RWPE2 (cell line): ENCODE results near the gene CTDP1.

Experiments used
- ATAC-seq: fragments of 200-7000 bp; cut with Tn5 transposase; 3 replicates; pipeline ENCODE4 v1.9.1; 2021; ENCODE audit warnings: low read depth
- DNase-seq: peaks from one replicate; pipeline ENCODE4 v3.0.0-alpha.2; 2020; ENCODE audit warnings: low spot score
- H3K27ac ChIP-seq: fragments of 450-650 bp; 2 replicates; pipeline ENCODE4 v1.5.1; 2017; ENCODE audit warnings: mild to moderate bottlenecking; ENCODE audit not compliant: poor library complexity, severe bottlenecking
- H3K27me3 ChIP-seq: fragments of 250-450 bp; sonication (Bioruptor Pico); 2 replicates; pipeline ENCODE4 v1.5.1; 2021; ENCODE audit warnings: mild to moderate bottlenecking, moderate library complexity; ENCODE audit not compliant: insufficient read depth, poor library complexity, severe bottlenecking
- H3K36me3 ChIP-seq: fragments of 250-450 bp; sonication (Bioruptor Pico); 2 replicates; pipeline ENCODE4 v1.5.1; 2020; ENCODE audit warnings: low read depth, mild to moderate bottlenecking, moderate library complexity
- H3K4me1 ChIP-seq: fragments of 250-450 bp; sonication (Bioruptor Pico); 2 replicates; pipeline ENCODE4 v1.5.1; 2021; ENCODE audit warnings: mild to moderate bottlenecking, moderate library complexity; ENCODE audit not compliant: insufficient read depth, poor library complexity, severe bottlenecking
- H3K4me3 ChIP-seq: fragments of 250-450 bp; sonication (Bioruptor Pico); 2 replicates; pipeline ENCODE4 v1.5.1; 2021; ENCODE audit warnings: mild to moderate bottlenecking, moderate library complexity; ENCODE audit not compliant: severe bottlenecking
- H3K9me3 ChIP-seq: fragments of 250-450 bp; sonication (Bioruptor Pico); 2 replicates; pipeline ENCODE4 v1.5.1; 2021; ENCODE audit warnings: mild to moderate bottlenecking, moderate library complexity; ENCODE audit not compliant: severe bottlenecking
- CTCF ChIP-seq: fragments of 450-650 bp; IDR thresholded peaks from one replicate; pipeline ENCODE4 v1.5.1; 2017; ENCODE audit warnings: mild to moderate bottlenecking, moderate library complexity; ENCODE audit not compliant: poor library complexity, severe bottlenecking

The CTDP1 gene

GRCh38 chr18:79723036-79723435, 43.4 kb downstream of the CTDP1 start:
- H3K9me3 ChIP-seq: no peaks in the 10 kb centered on the region
- DNase-seq (no peak), ATAC-seq (no peak)
- H3K4me1 ChIP-seq: no peaks in the 10 kb centered on the region
- no peak for TF ChIP-seq CTCF
- no peak overlapping the region for H3K27ac ChIP-seq
- no peaks in the 10 kb centered on the region for H3K27me3 ChIP-seq
- no peak overlapping the region for H3K4me3 ChIP-seq
- H3K36me3 ChIP-seq: peaks cover 13% of the 10 kb centered on the region

- no peak for TF ChIP-seq CTCF
- ATAC-seq (no peak), DNase-seq (no peak)
- H3K27ac ChIP-seq: no peak overlapping the region
- H3K36me3 ChIP-seq: peaks cover 18% of the 10 kb centered on the region
- no peaks in the 10 kb centered on the region for H3K27me3 ChIP-seq
- H3K9me3 ChIP-seq: no peaks in the 10 kb centered on the region
- no peak overlapping the region for H3K4me3 ChIP-seq
- no peaks in the 10 kb centered on the region for H3K4me1 ChIP-seq
These were observed 44.0 kb downstream of the CTDP1 start for GRCh38 chr18:79723628-79724027.

- Histone ChIP-seq H3K27ac (no peak overlapping the region), H3K27me3 (no peaks in the 10 kb centered on the region), H3K9me3 (no peaks in the 10 kb centered on the region), H3K4me3 (no peak overlapping the region), H3K4me1 (no peaks in the 10 kb centered on the region), H3K36me3 (peaks cover 27% of the 10 kb centered on the region)
- no peak for TF ChIP-seq CTCF
- no peak for ATAC-seq
- no peak for DNase-seq
These were observed 44.9 kb downstream of the CTDP1 start for GRCh38 chr18:79724299-79725080.

- H3K27ac ChIP-seq: no peak overlapping the region
- no peak overlapping the region for H3K4me3 ChIP-seq
- no peaks in the 10 kb centered on the region for H3K9me3 ChIP-seq
- no peak for ATAC-seq
- H3K4me1 ChIP-seq: no peaks in the 10 kb centered on the region
- peaks cover 33% of the 10 kb centered on the region for H3K36me3 ChIP-seq
- no peak for TF ChIP-seq CTCF
- DNase-seq: no peak
- no peaks in the 10 kb centered on the region for H3K27me3 ChIP-seq
These were observed 45.9 kb downstream of the CTDP1 start for GRCh38 chr18:79725486-79725885.

GRCh38 chr18:79726721-79727120, 47.1 kb downstream of the CTDP1 start:
- TF ChIP-seq CTCF: no peak
- DNase-seq: no peak
- Histone ChIP-seq H3K9me3 (peaks cover 8% of the 10 kb centered on the region), H3K27ac (no peak overlapping the region), H3K4me1 (no peaks in the 10 kb centered on the region), H3K4me3 (no peak overlapping the region), H3K27me3 (no peaks in the 10 kb centered on the region), H3K36me3 (peaks cover 43% of the 10 kb centered on the region)
- ATAC-seq: no peak
